Measurements from ENCODE around the gene CERS3.

The CERS3 gene

GRCh38 chr15:100501117-100501516 lies 27.6 kb downstream of the CERS3 start:
- Histone ChIP-seq H3K27ac (no peak overlapping the region), H3K9ac (no peak overlapping the region), H3K79me2 (no peaks in the 10 kb centered on the region), H3K36me3 (ENCODE audit: control insufficient read depth, insufficient read depth, low read length) (no peaks in the 10 kb centered on the region), H3K4me2 (ENCODE audit: low read length) (no peak overlapping the region), H3K4me3 (ENCODE audit: low read depth, low read length) (no peak overlapping the region), H3K4me1 (no peaks in the 10 kb centered on the region), H2AFZ (no peak overlapping the region), H3K27me3 (ENCODE audit: control insufficient read depth, insufficient read depth, low read length) (no peaks in the 10 kb centered on the region), H3K9me3 (ENCODE audit: control insufficient read depth, low read length) (no peaks in the 10 kb centered on the region)
- no peak for TF ChIP-seq CTCF (IDR thresholded peaks at IDR 0.05)

- Histone ChIP-seq H3K27ac (no peak overlapping the region), H3K79me2 (no peaks in the 10 kb centered on the region), H3K4me3 (ENCODE audit: low read depth, low read length) (no peak overlapping the region), H3K9me3 (ENCODE audit: control insufficient read depth, low read length) (no peaks in the 10 kb centered on the region), H3K4me2 (ENCODE audit: low read length) (no peak overlapping the region), H3K36me3 (ENCODE audit: control insufficient read depth, insufficient read depth, low read length) (no peaks in the 10 kb centered on the region), H3K9ac (no peak overlapping the region), H3K4me1 (no peaks in the 10 kb centered on the region), H2AFZ (no peak overlapping the region), H3K27me3 (ENCODE audit: control insufficient read depth, insufficient read depth, low read length) (no peaks in the 10 kb centered on the region)
- TF ChIP-seq CTCF (IDR thresholded peaks at IDR 0.05), result no peak
Measured at GRCh38 chr15:100500226-100500990, 28.3 kb downstream of the CERS3 start.

- no peak for TF ChIP-seq CTCF (IDR thresholded peaks at IDR 0.05)
Measured at GRCh38 chr15:100495861-100496260, 32.9 kb downstream of the CERS3 start.

GRCh38 chr15:100493213-100493612 lies 35.5 kb downstream of the CERS3 start:
- H3K4me2 ChIP-seq (ENCODE audit: low read length), result no peak overlapping the region
- H3K4me3 ChIP-seq (ENCODE audit: low read depth, low read length), result no peak overlapping the region
- TF ChIP-seq CTCF (IDR thresholded peaks at IDR 0.05), result no peak
- no peak overlapping the region for H3K27ac ChIP-seq
- H2AFZ ChIP-seq, result no peak overlapping the region
- H3K9ac ChIP-seq, result no peak overlapping the region
- no peaks in the 10 kb centered on the region for H3K79me2 ChIP-seq
- no peaks in the 10 kb centered on the region for H3K36me3 ChIP-seq (ENCODE audit: control insufficient read depth, insufficient read depth, low read length)
- H3K9me3 ChIP-seq (ENCODE audit: control insufficient read depth, low read length), result no peaks in the 10 kb centered on the region
- H3K27me3 ChIP-seq (ENCODE audit: control insufficient read depth, insufficient read depth, low read length), result peaks cover 3% of the 10 kb centered on the region
- H3K4me1 ChIP-seq, result no peaks in the 10 kb centered on the region

More at GRCh38 chr15:100495861-100496260, 32.9 kb downstream of the CERS3 start:
- H3K9me3 ChIP-seq (ENCODE audit: control insufficient read depth, low read length), result no peaks in the 10 kb centered on the region
- H3K36me3 ChIP-seq (ENCODE audit: control insufficient read depth, insufficient read depth, low read length), result no peaks in the 10 kb centered on the region
- no peaks in the 10 kb centered on the region for H3K4me1 ChIP-seq
- H3K4me2 ChIP-seq (ENCODE audit: low read length), result no peak overlapping the region
- no peak overlapping the region for H3K27ac ChIP-seq
- H2AFZ ChIP-seq, result no peak overlapping the region
- H3K4me3 ChIP-seq (ENCODE audit: low read depth, low read length), result no peak overlapping the region
- peaks cover 3% of the 10 kb centered on the region for H3K27me3 ChIP-seq (ENCODE audit: control insufficient read depth, insufficient read depth, low read length)
- no peaks in the 10 kb centered on the region for H3K79me2 ChIP-seq
- H3K9ac ChIP-seq, result no peak overlapping the region

- TF ChIP-seq CTCF (IDR thresholded peaks at IDR 0.05), result no peak
- Histone ChIP-seq H3K4me3 (ENCODE audit: low read depth, low read length) (no peak overlapping the region), H3K79me2 (no peaks in the 10 kb centered on the region), H3K27me3 (ENCODE audit: control insufficient read depth, insufficient read depth, low read length) (no peaks in the 10 kb centered on the region), H3K27ac (no peak overlapping the region), H3K9ac (no peak overlapping the region), H3K9me3 (ENCODE audit: control insufficient read depth, low read length) (no peaks in the 10 kb centered on the region), H3K4me1 (no peaks in the 10 kb centered on the region), H3K36me3 (ENCODE audit: control insufficient read depth, insufficient read depth, low read length) (no peaks in the 10 kb centered on the region), H3K4me2 (ENCODE audit: low read length) (no peak overlapping the region), H2AFZ (no peak overlapping the region)
Measured at GRCh38 chr15:100484443-100484842, 44.3 kb downstream of the CERS3 start.
